ENCODE results near the gene UVRAG. TPM values are rescaled to one million over a fixed set of nuclear protein-coding genes. Genes with fewer than 3 reads are reported as not detected.

Gene UVRAG
- total RNA-seq, 1 experiment from 2014 or later: 31.3 TPM

DNA sequence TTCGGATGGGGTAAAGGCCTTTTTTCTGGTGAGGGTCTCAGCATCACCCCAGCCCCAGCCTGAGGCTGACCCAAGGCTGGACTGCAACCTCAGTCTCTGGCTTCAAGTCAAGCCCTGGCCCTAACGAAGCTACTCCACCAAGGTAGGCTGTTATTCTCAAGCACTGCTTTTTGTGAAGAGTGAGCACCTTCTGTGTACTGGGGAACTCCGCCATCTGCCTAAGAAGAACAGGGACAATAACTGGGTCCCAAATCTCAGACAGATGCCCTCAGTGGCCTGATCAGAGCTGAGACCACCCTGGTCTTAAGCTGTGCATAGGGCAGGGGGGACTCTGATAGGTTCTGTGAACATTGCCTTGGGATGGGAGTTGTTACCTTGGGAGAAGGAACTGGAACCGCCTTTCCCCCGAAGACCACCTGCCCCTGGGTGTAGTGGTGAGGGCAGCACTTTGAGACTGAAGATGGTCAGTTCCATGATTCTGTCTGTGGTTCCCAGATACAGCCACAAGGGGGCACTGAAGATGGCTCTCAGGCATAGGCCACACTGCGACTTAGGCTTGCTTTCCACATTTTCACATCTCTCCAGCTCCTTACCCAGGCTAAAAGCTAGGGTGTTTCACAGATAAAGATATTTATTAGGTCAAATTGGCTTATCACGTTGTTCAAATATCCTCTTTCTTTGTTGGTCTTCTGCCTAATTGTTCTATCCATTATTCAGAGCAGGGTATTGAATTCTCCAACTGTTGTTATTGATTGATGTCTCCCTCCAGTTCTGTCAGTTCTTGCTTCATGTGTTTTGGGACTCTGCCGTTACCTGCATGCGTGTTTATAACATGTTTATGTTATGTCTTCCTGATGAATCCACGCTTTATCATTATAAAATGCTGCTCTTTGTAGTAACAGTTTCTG lies 11.8 kb upstream of the UVRAG start:
- H3K27ac Mint-ChIP-seq (ENCODE audit: unreplicated experiment): no peak overlapping the region
- Histone ChIP-seq H3K9me3 (no peaks in the 10 kb centered on the region), H3K4me3 (ENCODE audit: low read depth, low read length) (no peak overlapping the region), H3K4me1 (no peaks in the 10 kb centered on the region), H3K36me3 (ENCODE audit: control insufficient read depth, insufficient read depth, low read length) (peaks cover 4% of the 10 kb centered on the region), H3K27me3 (replicated peaks; ENCODE audit: control insufficient read depth, insufficient read depth, low read length) (no peaks in the 10 kb centered on the region)
- no TSS peak for BruUV-seq (replicated peaks)
- peaks cover 16% of the 10 kb centered on the region for H3K36me3 Mint-ChIP-seq (ENCODE audit: insufficient read depth, unreplicated experiment)
- CTCF ChIA-PET: interaction anchor here (0.5 to 3.4 kb wide), 16 partner anchors 9 to 634 kb away, joined by 3 to 27 read pairs (median 4); partner anchors contain the start of genes DGAT2 and UVRAG
- H3K27me3 Mint-ChIP-seq (ENCODE audit: insufficient read depth, unreplicated experiment): no peaks in the 10 kb centered on the region
- TF ChIP-seq, protein P1, sequence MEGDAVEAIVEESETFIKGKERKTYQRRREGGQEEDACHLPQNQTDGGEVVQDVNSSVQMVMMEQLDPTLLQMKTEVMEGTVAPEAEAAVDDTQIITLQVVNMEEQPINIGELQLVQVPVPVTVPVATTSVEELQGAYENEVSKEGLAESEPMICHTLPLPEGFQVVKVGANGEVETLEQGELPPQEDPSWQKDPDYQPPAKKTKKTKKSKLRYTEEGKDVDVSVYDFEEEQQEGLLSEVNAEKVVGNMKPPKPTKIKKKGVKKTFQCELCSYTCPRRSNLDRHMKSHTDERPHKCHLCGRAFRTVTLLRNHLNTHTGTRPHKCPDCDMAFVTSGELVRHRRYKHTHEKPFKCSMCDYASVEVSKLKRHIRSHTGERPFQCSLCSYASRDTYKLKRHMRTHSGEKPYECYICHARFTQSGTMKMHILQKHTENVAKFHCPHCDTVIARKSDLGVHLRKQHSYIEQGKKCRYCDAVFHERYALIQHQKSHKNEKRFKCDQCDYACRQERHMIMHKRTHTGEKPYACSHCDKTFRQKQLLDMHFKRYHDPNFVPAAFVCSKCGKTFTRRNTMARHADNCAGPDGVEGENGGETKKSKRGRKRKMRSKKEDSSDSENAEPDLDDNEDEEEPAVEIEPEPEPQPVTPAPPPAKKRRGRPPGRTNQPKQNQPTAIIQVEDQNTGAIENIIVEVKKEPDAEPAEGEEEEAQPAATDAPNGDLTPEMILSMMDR (IDR thresholded peaks at IDR 0.05; ENCODE audit: insufficient read depth in 1 of 2, low read depth in 1 of 2, low read length in 1 of 2, severe bottlenecking in 1 of 2, unreplicated experiment in 1 of 2): peak; percentile 98
- DNase-seq: peak; percentile 79 to 89
- POLR2A ChIA-PET: no interaction called here
- intact Hi-C loops (cut with micrococcal nuclease; ENCODE audit: unreplicated experiment): loop anchor here (1.0 to 2.0 kb wide), 5 partner anchors 11 to 516 kb away; partner anchors contain the start of gene DGAT2
- H3K4me1 Mint-ChIP-seq (ENCODE audit: low read depth, unreplicated experiment): no peaks in the 10 kb centered on the region
- H3K4me3 Mint-ChIP-seq (ENCODE audit: unreplicated experiment): no peak overlapping the region
- H3K9me3 Mint-ChIP-seq (ENCODE audit: unreplicated experiment): no peaks in the 10 kb centered on the region

DNA sequence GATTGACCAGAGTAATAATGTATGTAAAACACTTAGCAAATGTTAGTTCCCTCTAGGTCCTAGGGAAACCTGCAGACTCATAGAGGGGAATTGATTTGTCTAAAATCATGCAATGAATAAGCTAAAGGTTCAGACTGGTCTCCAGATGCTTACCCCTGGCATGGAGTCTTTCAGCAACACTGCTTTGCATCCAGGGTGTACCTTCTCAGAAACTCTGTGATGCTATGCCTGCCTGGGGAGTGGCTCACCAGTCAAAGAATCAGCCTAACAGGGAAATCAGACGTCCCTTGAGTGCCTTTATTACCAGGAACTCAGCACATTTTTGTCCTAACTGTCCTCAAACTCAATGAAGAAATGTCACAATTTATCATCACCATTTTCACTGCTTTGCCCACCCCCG lies 5.9 kb upstream of the UVRAG start:
- Histone ChIP-seq H3K9me3 (no peaks in the 10 kb centered on the region), H3K36me3 (ENCODE audit: control insufficient read depth, insufficient read depth, low read length) (no peaks in the 10 kb centered on the region), H3K4me3 (ENCODE audit: low read depth, low read length) (no peak overlapping the region), H3K4me1 (peaks cover 10% of the 10 kb centered on the region; the same call in 1 of the 2 replicates), H3K27me3 (replicated peaks; ENCODE audit: control insufficient read depth, insufficient read depth, low read length) (no peaks in the 10 kb centered on the region)
- no peak overlapping the region for H3K4me3 Mint-ChIP-seq (ENCODE audit: unreplicated experiment)
- no peaks in the 10 kb centered on the region for H3K27me3 Mint-ChIP-seq (ENCODE audit: insufficient read depth, unreplicated experiment)
- H3K36me3 Mint-ChIP-seq (ENCODE audit: insufficient read depth, unreplicated experiment): no peaks in the 10 kb centered on the region
- POLR2A ChIA-PET: no interaction called here
- no peak for DNase-seq
- H3K27ac Mint-ChIP-seq (ENCODE audit: unreplicated experiment): no peak overlapping the region
- TF ChIP-seq, protein P1 (IDR thresholded peaks at IDR 0.05; ENCODE audit: insufficient read depth in 1 of 2, low read depth in 1 of 2, low read length in 1 of 2, severe bottlenecking in 1 of 2, unreplicated experiment in 1 of 2): no peak
- no peaks in the 10 kb centered on the region for H3K9me3 Mint-ChIP-seq (ENCODE audit: unreplicated experiment)
- H3K4me1 Mint-ChIP-seq (ENCODE audit: low read depth, unreplicated experiment): peaks cover 8% of the 10 kb centered on the region
- CTCF ChIA-PET: no interaction called here
- no TSS peak for BruUV-seq (replicated peaks)
- intact Hi-C loops (cut with micrococcal nuclease; ENCODE audit: unreplicated experiment): no loop called here

DNA sequence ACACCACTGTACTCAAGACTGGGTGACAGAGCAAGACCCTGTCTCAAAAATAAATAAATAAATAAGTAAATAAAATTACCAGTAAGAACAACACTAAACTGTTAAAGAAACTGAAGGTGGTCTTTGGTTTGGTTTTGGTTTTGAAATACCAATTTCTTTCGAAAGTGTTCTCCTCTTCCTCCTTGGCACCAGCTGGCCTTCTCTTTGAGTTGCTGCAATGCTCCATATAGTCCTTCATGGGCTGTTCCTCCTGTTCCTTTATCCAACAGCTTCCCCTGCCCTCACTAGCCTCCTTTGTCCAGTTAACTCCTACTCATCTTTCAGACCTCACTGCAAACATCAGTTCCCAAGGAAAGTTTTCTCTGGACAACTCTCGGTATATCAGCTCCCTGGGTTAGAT lies 5.0 kb upstream of the UVRAG start:
- no peaks in the 10 kb centered on the region for H3K27me3 Mint-ChIP-seq (ENCODE audit: insufficient read depth, unreplicated experiment)
- no peak overlapping the region for H3K4me3 ChIP-seq (ENCODE audit: low read depth, low read length)
- H3K4me1 ChIP-seq: peaks cover 10% of the 10 kb centered on the region; the same call in 1 of the 2 replicates
- intact Hi-C loops (cut with micrococcal nuclease; ENCODE audit: unreplicated experiment): no loop called here
- no peaks in the 10 kb centered on the region for H3K27me3 ChIP-seq (replicated peaks; ENCODE audit: control insufficient read depth, insufficient read depth, low read length)
- no peaks in the 10 kb centered on the region for H3K9me3 ChIP-seq
- TF ChIP-seq, protein P1 (IDR thresholded peaks at IDR 0.05; ENCODE audit: insufficient read depth in 1 of 2, low read depth in 1 of 2, low read length in 1 of 2, severe bottlenecking in 1 of 2, unreplicated experiment in 1 of 2): no peak
- DNase-seq: no peak
- no peaks in the 10 kb centered on the region for H3K36me3 ChIP-seq (ENCODE audit: control insufficient read depth, insufficient read depth, low read length)
- POLR2A ChIA-PET: interaction anchor here (0.5 to 0.6 kb wide), 2 partner anchors 15 to 275 kb away, joined by 5 read pairs; no protein-coding TSS in a partner anchor
- no TSS peak for BruUV-seq (replicated peaks)
- CTCF ChIA-PET: no interaction called here
- no peaks in the 10 kb centered on the region for H3K9me3 Mint-ChIP-seq (ENCODE audit: unreplicated experiment)
- H3K36me3 Mint-ChIP-seq (ENCODE audit: insufficient read depth, unreplicated experiment): no peaks in the 10 kb centered on the region
- H3K4me3 Mint-ChIP-seq (ENCODE audit: unreplicated experiment): no peak overlapping the region
- no peak overlapping the region for H3K27ac Mint-ChIP-seq (ENCODE audit: unreplicated experiment)
- peaks cover 8% of the 10 kb centered on the region for H3K4me1 Mint-ChIP-seq (ENCODE audit: low read depth, unreplicated experiment)

Data from Caco-2 (cell line).